Stomach (tissue), 4 donors: Measurements from ENCODE around the gene TTC39B.

Experiments used
- CTCF ChIP-seq, 7 experiments: fragments of 450-650 bp in 4 of 7; fragments of 200-600 bp in 3 of 7; sonication (generic) in 3 of 7; IDR thresholded peaks; one replicate each; pipeline ENCODE4 v1.5.1; 2016 to 2019; ENCODE audit warnings: antibody characterized with exemption in 7 of 7, control low read depth in 2 of 7, mild to moderate bottlenecking in 1 of 7
- EP300 ChIP-seq: sonication (generic); formaldehyde crosslinking; IDR thresholded peaks from one replicate; pipeline ENCODE4 v1.6.1; 2017; ENCODE audit warnings: antibody characterized with exemption
- POLR2A ChIP-seq, 4 donors: fragments of 450-650 bp; IDR thresholded peaks; one replicate each; pipeline ENCODE4 v1.6.1; 2016; ENCODE audit warnings: antibody characterized with exemption in 4 of 4, control low read depth in 2 of 4, mild to moderate bottlenecking in 1 of 4, moderate library complexity in 1 of 4
- POLR2AphosphoS5 ChIP-seq, 3 donors: sonication (generic); formaldehyde crosslinking; IDR thresholded peaks; one replicate each; pipeline ENCODE4 v1.6.1; 2016; ENCODE audit warnings: antibody characterized with exemption in 3 of 3

- TF ChIP-seq POLR2A (IDR thresholded peaks at IDR 0.05) (no peak), CTCF (IDR thresholded peaks at IDR 0.05) (no peak), POLR2AphosphoS5 (IDR thresholded peaks at IDR 0.05) (no peak), EP300 (no peak)
These were observed 35.6 kb downstream of the TTC39B start for GRCh38 chr9:15271403-15271802.
